Esophagus squamous epithelium (tissue), 4 donors: Measurements from ENCODE around the gene KRTAP10-4.

Experiments
- CTCF ChIP-seq, 6 experiments: fragments of 450-650 bp in 4 of 6; fragments of 200-600 bp in 2 of 6; sonication (generic) in 2 of 6; IDR thresholded peaks; one replicate each; pipeline ENCODE4 v1.5.1; 2016 to 2019; ENCODE audit warnings: antibody characterized with exemption in 6 of 6, mild to moderate bottlenecking in 4 of 6, moderate library complexity in 4 of 6
- POLR2A ChIP-seq, 4 donors: fragments of 450-650 bp; IDR thresholded peaks; one replicate each; pipeline ENCODE4 v1.6.1; 2017; ENCODE audit warnings: antibody characterized with exemption in 4 of 4, mild to moderate bottlenecking in 4 of 4, moderate library complexity in 3 of 4

GRCh38 chr21:44535963-44536362 is 37.6 kb upstream of the KRTAP10-4 start:
- no peak for TF ChIP-seq POLR2A (IDR thresholded peaks at IDR 0.05)
- TF ChIP-seq CTCF (IDR thresholded peaks at IDR 0.05), result no peak
